GM21381 (cell line): ENCODE results near the gene VEGFB.
A peak's percentile ranks its signal among the peaks of the same experiment; 100 is the strongest.

Experiments used
- ATAC-seq: cut with Tn5 transposase; IDR thresholded peaks from one replicate; pipeline ENCODE4 v1.9.1; 2021; ENCODE audit warnings: mild to moderate bottlenecking, moderate library complexity; ENCODE audit not compliant: unreplicated experiment

VEGFB gene

GRCh38 chr11:64258946-64259532 lies 24.7 kb downstream of the VEGFB start:
- ATAC-seq: no peak

GRCh38 chr11:64259533-64260067 lies 25.2 kb downstream of the VEGFB start:
- no peak for ATAC-seq

- no peak for ATAC-seq
Observed at GRCh38 chr11:64260147-64260708, 25.8 kb downstream of the VEGFB start.

GRCh38 chr11:64261556-64262080 lies 27.2 kb downstream of the VEGFB start:
- ATAC-seq: no peak

GRCh38 chr11:64262271-64263002 lies 28.1 kb downstream of the VEGFB start:
- no peak for ATAC-seq

GRCh38 chr11:64263021-64263946 lies 28.9 kb downstream of the VEGFB start:
- ATAC-seq: no peak

- ATAC-seq: no peak
Observed at GRCh38 chr11:64263947-64264317, 29.5 kb downstream of the VEGFB start.

- no peak for ATAC-seq
Observed at GRCh38 chr11:64264371-64264852, 30.0 kb downstream of the VEGFB start.

- ATAC-seq: no peak
Observed at GRCh38 chr11:64265176-64266160, 31.1 kb downstream of the VEGFB start.

- ATAC-seq: no peak
Observed at GRCh38 chr11:64266339-64266738, 32.0 kb downstream of the VEGFB start.

- ATAC-seq: no peak
Observed at GRCh38 chr11:64267207-64267945, 33.0 kb downstream of the VEGFB start.

DNA sequence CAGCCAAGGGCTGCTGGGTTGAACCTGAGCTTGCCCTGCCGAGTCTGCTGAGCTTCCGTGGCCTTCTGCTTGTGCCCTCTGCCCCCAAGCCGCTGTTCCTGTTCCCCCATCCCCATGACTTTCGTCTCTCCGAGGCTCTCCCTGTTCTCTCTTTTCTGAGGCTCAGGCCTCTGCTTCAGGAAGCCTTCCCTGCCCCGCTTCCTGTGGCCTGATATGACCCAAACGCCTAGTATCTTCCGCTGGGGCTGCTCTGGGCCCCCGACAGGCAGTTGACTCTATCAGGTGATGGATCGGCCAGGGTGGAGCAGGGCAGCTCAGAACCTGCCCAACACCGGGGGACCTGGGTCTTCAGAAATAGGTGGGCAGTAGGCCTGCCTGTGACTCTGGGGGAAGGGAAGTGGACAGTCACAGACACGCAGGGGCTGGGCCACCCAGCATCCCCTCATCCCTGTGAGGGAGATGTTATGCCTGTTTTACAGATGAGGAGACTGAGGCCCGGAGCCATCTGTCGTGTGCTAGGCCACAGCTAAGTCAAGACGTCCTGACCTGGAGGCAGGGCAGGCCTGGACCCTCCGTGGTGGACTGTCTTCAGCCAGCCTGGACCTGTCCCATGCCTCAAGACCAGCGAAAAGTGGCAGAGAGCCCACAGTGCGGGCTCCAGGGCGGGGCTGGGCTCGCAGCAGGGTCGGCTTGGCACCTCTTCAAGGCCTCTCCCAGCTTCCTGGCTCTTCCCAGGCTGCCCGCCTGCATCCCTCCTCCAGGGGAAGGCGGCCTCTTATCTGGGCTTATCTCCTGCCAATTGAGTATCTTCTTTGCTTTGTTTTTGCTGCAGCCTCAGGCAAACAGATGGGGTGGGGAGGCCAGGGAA lies 33.9 kb downstream of the VEGFB start:
- no peak for ATAC-seq

- ATAC-seq: peak; percentile 6
Observed at GRCh38 chr11:64268893-64269539, 34.6 kb downstream of the VEGFB start.

GRCh38 chr11:64269540-64270220 lies 35.3 kb downstream of the VEGFB start:
- peak; percentile 60 for ATAC-seq

GRCh38 chr11:64275031-64275800 lies 40.8 kb downstream of the VEGFB start:
- no peak for ATAC-seq

DNA sequence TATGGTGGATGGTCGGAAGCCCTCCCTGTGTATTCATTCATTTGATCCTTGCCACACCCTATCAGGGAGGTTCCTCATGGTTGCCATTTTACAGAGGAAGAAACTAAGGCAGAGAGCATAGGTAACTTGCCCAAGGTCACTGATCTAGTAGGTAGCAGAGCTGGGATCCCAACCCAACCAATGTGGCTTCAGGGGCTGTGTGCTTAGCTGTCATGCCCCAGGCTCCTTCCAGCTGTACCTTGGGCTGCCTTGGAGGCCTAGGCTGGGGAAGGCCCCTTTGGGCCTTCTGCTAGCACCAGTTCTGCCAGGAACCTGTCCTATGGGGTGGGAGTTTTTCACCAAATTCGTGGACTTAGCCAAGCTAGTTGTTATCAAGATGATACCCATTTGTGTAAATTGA lies 41.5 kb downstream of the VEGFB start:
- no peak for ATAC-seq
